ENCODE data around the gene KDM4F.

KDM4F gene

DNA sequence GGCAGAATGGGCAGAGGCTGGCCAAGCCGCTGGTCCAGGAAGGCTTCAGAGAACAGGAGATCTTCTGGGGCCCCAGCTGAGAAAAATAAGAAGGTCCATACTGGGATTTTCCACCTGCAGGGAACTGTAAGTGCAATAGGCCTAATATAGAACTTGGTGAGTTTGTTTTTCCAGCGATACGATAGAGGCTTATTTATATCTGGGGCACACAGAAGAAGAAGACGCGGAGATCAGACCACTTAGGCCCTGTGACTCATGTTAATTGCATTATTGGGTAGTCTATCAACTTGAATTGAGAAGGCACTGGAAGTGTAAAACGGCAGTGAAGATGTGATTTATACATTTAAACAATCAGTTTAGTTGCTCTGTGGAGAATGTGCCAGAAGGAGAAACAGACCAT lies 9.8 kb downstream of the KDM4F start:
- in situ Hi-C loops (cut with MboI; ENCODE audit: low sequenced_read_pairs), result no loop called here

DNA sequence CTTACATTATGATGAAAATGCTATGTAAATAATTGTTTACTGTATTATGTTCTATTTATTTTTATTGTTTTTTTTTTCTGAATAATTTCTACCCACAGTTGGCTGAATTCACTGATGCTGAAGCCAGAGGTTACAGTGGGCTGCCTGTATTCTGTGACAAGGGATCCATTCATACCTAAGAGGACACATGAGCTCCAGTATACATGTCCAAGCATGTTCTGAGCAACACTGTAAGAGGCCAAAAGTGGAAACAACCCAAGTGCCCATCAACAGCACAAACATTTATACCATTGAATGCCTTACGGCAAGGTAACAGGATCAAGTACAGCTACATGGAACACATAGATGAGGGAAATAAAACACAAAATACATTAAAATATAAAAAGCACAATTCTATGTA lies 16.1 kb downstream of the KDM4F start:
- in situ Hi-C loops (cut with MboI; ENCODE audit: low sequenced_read_pairs), result no loop called here

DNA sequence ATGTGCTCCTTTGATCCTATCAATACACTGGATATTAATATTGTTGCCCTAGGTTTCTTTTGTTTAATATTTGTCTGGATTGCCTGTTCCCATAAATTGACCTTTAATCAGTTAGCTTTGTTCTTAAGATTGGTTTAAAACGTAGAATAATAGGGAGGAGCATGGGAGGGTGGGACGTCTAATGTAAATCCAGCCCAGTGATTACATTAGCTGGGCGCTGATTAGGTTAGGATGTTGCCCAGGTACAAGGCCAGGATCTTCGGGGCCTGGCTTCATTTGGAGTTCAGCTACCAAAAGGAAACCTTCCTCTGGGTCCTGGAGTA lies 17.5 kb downstream of the KDM4F start, which contains the start of gene SRSF8:
TSS of gene SRSF8 (plus strand) at position 204 of the 323 bp plus-strand sequence. CDS start 308 bp downstream, outside the sequence.
- in situ Hi-C loops (cut with MboI; ENCODE audit: low sequenced_read_pairs), result no loop called here

DNA sequence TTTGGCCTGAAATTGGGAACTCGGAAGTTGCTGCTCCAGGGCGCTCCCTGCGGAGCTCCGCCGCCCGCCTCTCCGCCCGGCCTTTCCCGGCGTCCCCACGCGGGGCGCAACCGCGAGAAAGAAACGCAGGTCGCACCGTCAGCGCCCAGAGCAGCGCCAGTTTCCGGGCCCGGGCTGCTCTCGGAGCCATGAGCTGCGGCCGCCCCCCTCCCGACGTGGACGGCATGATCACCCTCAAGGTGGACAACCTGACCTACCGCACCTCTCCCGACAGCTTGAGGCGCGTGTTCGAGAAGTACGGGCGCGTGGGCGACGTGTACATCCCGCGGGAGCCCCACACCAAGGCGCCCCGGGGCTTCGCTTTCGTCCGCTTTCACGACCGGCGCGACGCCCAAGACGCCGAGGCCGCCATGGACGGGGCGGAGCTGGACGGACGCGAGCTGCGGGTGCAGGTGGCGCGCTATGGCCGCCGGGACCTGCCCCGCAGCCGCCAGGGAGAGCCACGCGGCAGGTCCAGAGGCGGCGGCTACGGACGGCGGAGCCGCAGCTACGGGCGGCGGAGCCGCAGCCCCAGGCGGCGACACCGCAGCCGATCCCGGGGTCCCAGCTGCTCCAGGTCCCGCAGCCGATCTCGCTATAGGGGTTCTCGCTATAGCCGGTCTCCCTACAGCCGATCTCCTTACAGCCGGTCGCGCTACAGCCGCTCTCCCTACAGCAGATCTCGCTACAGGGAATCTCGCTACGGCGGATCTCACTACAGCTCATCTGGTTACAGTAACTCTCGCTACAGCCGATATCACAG lies 18.0 kb downstream of the KDM4F start:
- in situ Hi-C loops (cut with MboI; ENCODE audit: low sequenced_read_pairs), result no loop called here

DNA sequence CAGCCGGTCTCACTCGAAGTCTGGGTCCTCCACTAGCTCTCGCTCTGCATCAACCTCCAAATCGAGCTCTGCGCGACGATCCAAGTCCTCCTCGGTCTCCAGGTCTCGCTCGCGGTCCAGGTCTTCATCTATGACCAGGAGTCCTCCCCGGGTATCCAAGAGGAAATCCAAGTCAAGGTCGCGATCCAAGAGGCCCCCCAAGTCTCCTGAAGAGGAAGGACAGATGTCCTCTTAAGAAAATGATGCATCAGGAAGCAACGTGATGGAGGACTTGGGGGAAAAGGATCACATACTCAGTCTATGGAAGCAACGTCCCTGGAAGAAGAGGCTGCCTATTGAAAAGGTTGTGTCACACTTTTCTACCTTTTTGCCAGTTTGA lies 18.6 kb downstream of the KDM4F start:
- in situ Hi-C loops (cut with MboI; ENCODE audit: low sequenced_read_pairs), result no loop called here

DNA sequence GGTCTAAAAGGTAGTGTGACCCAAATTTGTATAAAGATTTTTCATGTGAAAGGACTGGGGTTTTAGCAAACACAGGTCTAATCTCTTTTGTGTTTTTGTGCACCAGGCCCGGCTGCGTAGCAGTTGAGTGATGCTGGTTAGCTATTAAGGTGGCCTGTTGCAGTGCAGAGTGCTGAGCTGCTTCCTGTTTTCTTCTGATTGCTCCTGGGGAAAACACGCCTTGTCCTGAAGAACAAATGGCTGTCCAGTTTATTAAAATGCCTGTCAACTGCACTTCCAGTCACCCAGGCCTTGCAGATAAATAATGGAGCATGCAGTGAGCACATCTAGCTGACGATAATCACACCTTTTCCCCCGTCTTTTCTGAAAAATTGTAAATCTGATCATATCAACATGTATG lies 19.3 kb downstream of the KDM4F start:
- in situ Hi-C loops (cut with MboI; ENCODE audit: low sequenced_read_pairs), result no loop called here

DNA sequence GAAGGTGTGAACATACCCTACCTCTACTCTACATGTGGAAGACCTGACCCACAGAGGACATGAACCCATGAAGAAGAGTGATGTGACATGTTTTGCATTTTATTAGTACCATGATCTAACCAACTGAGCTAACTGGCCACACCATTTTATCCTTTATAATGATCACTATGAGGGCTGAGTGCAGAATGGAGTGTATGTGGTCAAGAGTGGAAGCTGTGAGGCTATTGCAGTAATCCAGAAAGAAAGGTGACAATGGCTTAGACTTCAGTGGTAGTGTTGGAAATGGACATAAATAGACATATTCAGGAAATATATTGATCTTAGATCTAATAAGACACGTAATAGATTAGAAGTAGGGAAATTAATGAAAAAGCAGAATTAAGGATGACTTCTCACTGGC lies 21.2 kb downstream of the KDM4F start:
- in situ Hi-C loops (cut with MboI; ENCODE audit: low sequenced_read_pairs), result no loop called here

DNA sequence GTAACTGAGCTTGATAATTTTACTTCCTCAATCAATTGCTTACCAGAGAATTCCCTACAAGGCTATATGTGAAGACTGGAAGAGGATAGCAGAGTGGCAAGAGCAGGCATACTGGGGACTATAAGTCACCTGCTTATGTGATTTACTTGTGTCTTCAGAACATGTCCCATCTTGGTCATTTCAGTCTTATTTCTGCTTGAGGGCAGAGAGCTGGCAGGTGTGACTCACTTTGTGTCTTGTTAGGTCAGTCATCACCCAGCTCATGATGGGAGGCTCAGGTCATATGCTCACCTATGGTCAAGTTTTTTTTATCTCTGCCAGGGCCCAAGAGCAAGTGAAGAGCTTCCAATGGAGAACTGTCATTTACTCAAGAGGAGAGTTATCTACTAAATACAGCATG lies 23.7 kb downstream of the KDM4F start:
- in situ Hi-C loops (cut with MboI; ENCODE audit: low sequenced_read_pairs), result no loop called here

DNA sequence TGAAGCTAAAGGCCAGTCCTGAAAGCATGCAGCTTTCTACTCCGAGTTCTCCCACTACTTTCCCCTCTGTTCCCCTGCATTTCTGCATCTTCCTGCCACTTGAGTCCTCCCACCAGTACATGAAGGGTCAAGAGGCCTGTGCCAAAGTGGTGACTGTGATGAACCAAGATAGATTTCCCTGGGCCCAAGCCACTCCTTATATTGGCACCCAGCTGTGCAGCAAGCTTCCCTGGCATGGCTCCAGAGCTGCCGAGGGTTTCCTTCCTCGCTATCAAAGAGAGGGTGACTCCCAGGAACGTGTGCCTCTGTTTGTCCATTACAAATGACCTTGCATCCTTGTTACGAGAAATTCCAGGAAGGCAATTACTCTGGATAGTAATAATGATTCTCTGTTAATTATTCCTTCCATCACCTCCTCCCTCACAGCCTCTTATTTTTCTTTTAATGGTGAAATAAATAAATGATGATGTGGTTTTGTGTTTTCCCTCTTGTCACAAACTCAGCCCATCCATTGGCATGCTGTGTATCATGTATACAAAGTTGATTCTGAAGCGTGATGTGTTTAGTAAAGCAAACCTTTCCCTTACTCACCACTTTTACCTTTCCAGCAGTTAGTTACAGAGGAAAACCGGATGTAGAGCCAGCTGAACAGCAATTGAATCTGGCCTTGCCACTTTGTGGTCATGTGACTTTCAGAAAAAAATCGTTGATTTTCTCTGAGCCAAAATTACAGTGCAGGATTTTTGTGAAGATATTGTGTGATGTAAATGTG lies 25.8 kb downstream of the KDM4F start:
- in situ Hi-C loops (cut with MboI; ENCODE audit: low sequenced_read_pairs), result no loop called here

DNA sequence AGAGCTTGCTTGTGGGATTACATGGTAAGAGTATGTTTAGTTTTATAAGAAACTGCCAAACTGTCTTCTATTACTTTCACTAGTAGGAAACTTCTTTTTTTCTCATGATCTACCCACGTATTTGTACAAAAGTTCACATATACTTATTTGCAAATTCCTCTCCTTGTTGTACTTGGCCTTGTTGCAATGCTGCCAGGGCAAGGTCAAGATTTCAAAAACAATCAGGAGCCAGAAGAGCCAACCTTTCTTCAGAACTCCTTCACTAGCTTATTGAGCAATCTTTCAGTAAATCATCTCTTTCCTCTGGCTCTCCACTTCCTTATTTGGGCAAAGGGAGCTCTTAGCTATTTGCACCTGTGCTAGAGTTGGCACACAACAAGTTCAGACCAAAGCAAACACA lies 27.2 kb downstream of the KDM4F start:
- in situ Hi-C loops (cut with MboI; ENCODE audit: low sequenced_read_pairs), result no loop called here

DNA sequence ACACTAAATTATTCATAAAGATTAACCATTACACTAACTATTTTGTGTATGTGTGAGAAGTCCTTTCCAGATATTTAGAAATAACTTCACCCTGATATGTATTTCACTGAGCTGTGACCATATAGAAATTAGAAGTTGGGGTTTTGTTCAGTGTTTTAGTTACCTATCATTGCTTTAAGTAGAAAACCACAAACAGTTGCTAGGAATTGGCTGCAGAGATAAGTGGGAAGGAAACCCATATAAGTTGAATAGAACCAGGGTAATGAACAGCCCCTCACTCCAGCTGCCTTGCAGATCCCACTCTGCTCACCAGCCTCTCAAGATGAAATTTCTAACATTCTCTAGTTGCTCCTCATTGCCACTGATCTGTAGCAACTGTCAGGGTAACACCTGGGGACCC lies 27.8 kb downstream of the KDM4F start:
- in situ Hi-C loops (cut with MboI; ENCODE audit: low sequenced_read_pairs), result no loop called here

DNA sequence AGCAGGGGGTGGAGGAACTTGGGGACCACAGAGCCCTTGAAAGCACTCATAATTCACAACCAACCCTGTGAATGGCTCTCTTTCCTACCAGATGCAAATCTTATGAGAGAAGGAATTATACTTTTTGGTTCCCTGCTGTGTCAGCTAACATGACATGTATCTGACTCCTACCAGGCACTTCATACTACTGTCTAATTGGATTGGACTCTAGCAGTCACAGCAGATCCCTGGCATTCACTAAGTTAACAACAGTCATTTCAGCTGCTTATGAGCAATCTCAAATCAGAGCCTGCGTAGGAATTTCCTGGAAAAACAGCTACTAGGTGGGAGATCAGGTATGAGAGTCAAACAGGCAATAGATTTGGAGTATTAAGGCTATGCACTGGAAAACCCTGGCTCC lies 29.3 kb downstream of the KDM4F start:
- in situ Hi-C loops (cut with MboI; ENCODE audit: low sequenced_read_pairs), result no loop called here

DNA sequence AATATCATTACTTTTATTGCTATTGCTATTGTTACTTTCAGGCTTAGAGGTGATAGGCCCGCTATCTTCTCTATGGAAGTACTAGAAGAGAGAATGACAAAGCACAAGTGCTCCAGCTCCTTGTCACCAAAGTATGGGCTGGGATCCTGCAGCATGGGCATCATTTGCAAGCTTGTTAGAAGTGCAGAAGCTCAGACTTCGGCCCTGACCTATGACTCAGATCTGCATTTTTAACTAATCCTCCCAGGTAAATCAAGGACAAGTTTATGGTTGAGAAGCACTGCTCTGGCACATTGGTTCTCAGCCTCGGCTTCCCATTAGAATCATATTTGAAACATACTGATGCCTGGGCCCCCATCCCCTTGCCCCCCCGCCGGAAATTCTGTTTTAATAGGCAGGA lies 31.8 kb downstream of the KDM4F start:
- in situ Hi-C loops (cut with MboI; ENCODE audit: low sequenced_read_pairs), result no loop called here

DNA sequence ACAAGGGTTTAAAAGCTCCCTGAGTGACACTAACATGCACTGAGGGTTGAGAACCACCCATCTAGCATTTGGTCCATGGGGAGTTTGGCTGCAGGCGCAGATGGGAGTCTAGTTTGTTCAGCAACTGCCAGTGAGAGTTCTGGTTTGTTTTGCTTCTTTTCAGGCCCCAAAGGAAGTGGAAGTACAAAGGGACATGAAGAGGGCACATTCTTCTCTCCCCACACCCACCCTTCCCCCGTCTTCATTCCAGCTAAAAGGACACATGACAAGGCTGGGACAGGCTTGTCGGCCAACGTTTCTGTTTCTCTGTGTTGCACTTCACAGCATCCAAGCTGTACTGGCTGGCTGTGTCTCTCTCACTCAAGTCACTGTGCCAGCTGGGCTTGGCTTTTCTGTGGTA lies 32.2 kb downstream of the KDM4F start:
- in situ Hi-C loops (cut with MboI; ENCODE audit: low sequenced_read_pairs), result no loop called here

DNA sequence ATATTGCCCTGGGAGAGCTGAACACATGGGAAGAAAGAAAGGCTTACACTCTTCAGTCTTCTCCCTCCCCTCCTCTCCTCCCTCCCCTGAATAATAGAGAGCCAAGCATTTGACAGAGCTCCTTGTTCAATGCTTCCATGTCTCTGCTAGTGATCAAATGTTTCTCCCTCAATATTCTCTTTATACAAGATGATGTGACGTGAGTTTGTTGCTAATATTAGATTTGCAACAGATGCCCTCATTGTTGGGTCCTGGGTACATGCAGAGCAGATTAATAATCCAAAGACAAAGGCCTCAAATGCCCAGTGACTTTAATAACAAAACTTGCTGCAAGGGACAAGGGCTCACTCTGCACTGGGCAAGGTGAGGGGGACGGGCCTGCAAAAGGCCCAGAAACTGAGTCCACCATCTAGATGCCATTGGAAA lies 33.4 kb downstream of the KDM4F start:
- in situ Hi-C loops (cut with MboI; ENCODE audit: low sequenced_read_pairs), result no loop called here

DNA sequence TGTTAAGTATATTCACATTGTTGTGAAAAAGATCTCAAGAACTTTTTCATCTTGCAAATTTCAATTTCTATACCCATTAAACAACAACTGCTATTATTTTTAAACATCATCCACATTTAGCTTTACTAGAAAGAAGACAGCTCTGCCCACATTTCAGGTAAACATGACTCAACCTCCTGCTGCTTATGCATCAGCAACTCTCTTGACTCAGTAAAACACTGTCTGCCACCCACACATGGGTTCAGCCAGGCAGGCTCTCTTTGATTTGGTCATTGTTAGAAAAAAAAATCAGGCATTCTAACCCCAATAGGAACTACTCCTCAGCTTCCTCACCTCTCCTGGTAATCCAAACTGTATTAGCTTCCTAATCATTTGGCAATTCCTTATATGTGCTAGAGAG lies 35.3 kb downstream of the KDM4F start:
- in situ Hi-C loops (cut with MboI; ENCODE audit: low sequenced_read_pairs), result no loop called here

DNA sequence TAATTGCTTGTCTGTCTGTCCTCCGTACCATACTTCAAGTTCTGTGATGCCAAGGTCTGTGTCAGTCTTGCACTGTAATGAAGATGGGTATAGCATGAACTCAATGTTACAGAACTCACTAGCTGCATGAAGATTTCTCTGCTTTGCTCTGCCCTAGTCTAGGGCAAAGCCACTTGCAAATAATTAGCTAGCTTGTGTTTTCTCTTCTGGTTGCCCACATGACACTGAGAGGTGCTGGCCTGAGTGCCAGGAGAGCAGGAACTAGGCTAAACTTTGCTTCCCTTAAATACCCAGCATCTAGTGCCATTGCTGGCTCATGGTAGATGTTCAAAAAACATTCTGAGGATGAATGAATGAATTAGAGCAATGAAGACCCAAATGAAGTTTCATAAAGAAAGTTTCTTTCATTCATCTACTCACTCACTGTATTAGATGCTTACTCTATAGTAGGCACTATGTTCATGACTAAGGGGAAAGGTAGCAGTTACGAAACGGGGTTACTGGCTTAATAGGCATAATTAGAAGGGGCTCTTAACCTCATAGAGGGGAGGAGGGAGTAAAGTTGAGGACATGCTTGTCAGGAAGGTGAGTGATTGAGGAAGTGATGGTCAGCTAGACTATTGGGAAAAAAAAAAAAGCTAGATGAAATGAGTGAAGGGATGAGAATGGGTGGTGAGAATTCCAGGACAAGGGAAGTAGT lies 36.0 kb downstream of the KDM4F start:
- in situ Hi-C loops (cut with MboI; ENCODE audit: low sequenced_read_pairs), result no loop called here

DNA sequence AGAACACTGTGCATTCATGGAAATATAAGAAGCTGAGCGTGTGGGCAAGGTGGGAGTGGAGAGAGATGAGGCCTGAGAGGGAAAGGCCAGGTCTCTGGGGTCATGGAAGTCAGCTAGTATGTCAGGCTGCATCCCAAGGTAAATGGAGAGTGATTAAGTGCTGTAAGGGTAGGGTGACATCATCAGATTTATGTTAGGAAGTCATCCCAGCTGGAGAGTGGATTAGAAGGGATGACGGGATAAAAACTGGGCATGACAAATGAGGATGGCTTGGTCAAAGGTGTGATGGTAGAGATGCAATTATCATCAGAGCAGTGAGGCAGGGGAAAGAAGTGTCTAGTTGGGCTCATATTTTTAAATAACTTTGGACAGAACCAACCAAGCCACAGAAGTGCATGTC lies 36.9 kb downstream of the KDM4F start:
- in situ Hi-C loops (cut with MboI; ENCODE audit: low sequenced_read_pairs), result no loop called here

DNA sequence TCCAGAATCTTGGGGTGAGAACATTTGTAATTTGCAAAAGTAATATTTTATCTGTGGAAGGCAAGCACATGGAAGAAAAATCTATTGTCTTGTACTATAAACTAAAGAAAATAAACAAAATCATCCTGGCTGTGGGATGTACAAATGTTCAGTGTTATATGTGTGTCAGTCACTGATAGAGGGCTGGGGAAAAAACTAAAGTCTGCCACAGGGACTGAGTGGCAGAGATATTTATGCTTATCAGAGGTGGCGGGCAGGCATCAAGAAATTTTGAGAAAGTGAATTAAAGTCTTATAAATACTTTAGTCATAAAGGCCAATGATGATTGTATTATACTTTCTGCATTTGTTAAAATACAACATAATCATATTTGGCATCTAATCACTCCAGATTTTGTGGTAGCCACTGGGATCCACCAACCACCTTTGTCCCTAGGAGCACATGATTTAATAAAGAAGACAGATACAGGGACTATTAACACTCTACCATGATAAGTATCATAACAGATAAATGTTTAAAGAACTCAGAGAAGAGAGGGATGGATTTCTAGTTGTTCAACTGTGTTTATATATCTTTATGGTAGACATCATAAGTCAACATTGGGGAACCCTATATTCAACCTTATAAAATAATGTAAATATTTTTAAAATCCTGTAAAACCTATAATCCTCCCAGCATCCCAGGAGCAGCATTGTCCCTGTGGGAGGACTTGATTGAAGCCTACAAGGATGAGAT lies 37.8 kb downstream of the KDM4F start:
- in situ Hi-C loops (cut with MboI; ENCODE audit: low sequenced_read_pairs), result no loop called here

DNA sequence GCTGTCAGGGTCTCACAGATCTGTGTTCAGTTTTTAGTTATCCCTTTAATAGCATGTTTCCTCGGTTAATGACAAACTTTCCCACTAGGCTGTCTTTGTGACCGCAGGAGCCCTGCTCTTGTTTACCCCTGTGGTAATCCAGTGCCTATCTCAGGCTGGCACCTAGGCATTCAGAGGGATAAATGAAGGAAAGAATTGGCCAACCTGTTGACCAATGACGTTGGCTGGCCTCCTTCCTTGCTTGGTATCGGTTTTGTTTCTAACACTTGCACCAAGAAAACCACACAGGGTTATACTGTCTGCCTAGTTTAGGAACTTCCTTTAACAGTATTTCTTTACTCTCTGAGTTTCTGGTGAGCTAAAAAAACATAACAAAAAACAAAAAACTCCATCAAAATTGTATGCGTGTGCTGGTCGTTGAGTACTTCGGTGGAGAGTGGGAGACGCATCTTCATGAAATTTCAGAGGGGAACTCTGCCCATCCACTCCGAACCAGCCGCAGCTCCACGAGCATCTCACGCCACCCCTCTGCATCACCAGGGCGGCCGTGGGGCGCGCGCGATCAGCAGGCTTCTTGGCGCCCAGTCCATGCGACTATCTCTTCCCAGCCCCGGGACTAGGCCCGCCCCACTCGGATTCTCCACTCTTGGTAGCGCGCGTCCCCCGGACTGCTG lies 39.9 kb downstream of the KDM4F start:
- in situ Hi-C loops (cut with MboI; ENCODE audit: low sequenced_read_pairs), result no loop called here
